ENCODE measurements around the gene ADISSP.

DNA sequence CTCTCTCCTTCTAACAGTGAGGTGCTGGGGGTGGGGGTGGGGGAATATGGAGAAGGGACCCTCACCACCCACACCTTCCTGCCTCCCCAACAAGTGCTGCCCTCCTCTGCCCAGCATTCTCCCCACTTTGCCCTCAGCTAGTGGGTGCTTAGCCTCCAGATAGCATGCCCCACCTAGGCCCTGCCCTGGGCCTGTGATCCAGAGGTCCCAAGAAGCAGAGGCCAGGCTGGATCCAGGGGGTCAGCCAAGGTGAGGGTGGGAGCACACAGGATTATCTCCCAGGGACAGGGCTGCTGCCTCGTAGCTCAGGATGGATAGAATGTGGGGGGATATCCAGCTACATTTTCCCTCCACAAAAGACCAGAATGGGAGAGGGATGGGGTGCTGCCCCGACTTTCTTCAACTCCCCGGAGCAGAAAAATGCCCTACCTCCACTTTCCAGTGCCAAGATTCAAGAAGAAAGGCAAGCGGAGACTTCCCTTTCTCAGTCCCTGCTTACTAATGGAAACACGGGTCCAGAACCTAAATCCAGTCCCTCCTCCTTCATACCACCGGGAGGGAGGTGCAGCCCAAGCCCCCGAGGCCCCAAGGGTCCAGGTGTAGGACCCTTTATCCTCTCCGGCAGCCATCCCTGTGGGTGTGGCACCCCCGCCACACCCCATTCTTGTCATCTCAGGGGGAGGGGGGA is 987 bp downstream of the ADISSP start:
- TF ChIP-seq, protein P1, sequence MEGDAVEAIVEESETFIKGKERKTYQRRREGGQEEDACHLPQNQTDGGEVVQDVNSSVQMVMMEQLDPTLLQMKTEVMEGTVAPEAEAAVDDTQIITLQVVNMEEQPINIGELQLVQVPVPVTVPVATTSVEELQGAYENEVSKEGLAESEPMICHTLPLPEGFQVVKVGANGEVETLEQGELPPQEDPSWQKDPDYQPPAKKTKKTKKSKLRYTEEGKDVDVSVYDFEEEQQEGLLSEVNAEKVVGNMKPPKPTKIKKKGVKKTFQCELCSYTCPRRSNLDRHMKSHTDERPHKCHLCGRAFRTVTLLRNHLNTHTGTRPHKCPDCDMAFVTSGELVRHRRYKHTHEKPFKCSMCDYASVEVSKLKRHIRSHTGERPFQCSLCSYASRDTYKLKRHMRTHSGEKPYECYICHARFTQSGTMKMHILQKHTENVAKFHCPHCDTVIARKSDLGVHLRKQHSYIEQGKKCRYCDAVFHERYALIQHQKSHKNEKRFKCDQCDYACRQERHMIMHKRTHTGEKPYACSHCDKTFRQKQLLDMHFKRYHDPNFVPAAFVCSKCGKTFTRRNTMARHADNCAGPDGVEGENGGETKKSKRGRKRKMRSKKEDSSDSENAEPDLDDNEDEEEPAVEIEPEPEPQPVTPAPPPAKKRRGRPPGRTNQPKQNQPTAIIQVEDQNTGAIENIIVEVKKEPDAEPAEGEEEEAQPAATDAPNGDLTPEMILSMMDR (IDR thresholded peaks at IDR 0.05): no peak
- TF ChIP-seq POLR2A (IDR thresholded peaks at IDR 0.05) (no peak), POLR2AphosphoS5 (IDR thresholded peaks at IDR 0.05) (no peak)
